ENCODE data around the gene ZNF195.
"Not testable (repeated sequence)": the region's sequence is repeated elsewhere in the genome, so short reads cannot be mapped to it uniquely, and the experiment has no call there.

The ZNF195 gene

GRCh38 chr11:3378426-3379423, at the start of gene ZNF195:
Gene ZNF195 (minus strand): TSS chr11:3379146. CDS start chr11:3379040, 106 bp downstream.
- DNase-seq = peak; percentile 96 to 98 (median 97)

- DNase-seq = not testable (repeated sequence)
These were observed 49.1 kb upstream of the ZNF195 start for GRCh38 chr11:3428076-3428475.

- not testable (repeated sequence) for DNase-seq
These were observed 47.6 kb upstream of the ZNF195 start for GRCh38 chr11:3426541-3426940.

- not testable (repeated sequence) for DNase-seq
These were observed 45.0 kb upstream of the ZNF195 start for GRCh38 chr11:3423928-3424327.

- DNase-seq = not testable (repeated sequence)
These were observed 44.3 kb upstream of the ZNF195 start for GRCh38 chr11:3423138-3423731.

- DNase-seq = peak; percentile 96 to 98 (median 97)
These were observed 43.6 kb upstream of the ZNF195 start for GRCh38 chr11:3422380-3423137.

GRCh38 chr11:3421608-3422379, 42.8 kb upstream of the ZNF195 start:
- not testable (repeated sequence) for DNase-seq

GRCh38 chr11:3420281-3421042, 41.5 kb upstream of the ZNF195 start:
- not testable (repeated sequence) for DNase-seq

GRCh38 chr11:3419496-3419895, 40.5 kb upstream of the ZNF195 start:
- DNase-seq = not testable (repeated sequence)

- DNase-seq = peak; percentile 57 to 62 (median 61)
These were observed 38.1 kb upstream of the ZNF195 start for GRCh38 chr11:3417047-3417446.

- DNase-seq = not testable (repeated sequence)
These were observed 36.4 kb upstream of the ZNF195 start for GRCh38 chr11:3415301-3415700.

GRCh38 chr11:3413666-3414065, 34.7 kb upstream of the ZNF195 start:
- not testable (repeated sequence) for DNase-seq

GRCh38 chr11:3412837-3413236, 33.9 kb upstream of the ZNF195 start:
- DNase-seq = no peak

GRCh38 chr11:3408722-3409121, 29.8 kb upstream of the ZNF195 start:
- peak; percentile 76 to 77 (median 76) for DNase-seq

- DNase-seq = peak; percentile 2 to 20 (median 18)
These were observed 29.2 kb upstream of the ZNF195 start for GRCh38 chr11:3408058-3408605.

- DNase-seq = not testable (repeated sequence)
These were observed 28.0 kb upstream of the ZNF195 start for GRCh38 chr11:3406937-3407336.

- DNase-seq = not testable (repeated sequence)
These were observed 27.4 kb upstream of the ZNF195 start for GRCh38 chr11:3406223-3406875.

GRCh38 chr11:3404076-3404925, 25.4 kb upstream of the ZNF195 start:
- not testable (repeated sequence) for DNase-seq

- not testable (repeated sequence) for DNase-seq
These were observed 23.9 kb upstream of the ZNF195 start for GRCh38 chr11:3402861-3403250.
